ENCODE results near the gene PWWP2B.

DNA sequence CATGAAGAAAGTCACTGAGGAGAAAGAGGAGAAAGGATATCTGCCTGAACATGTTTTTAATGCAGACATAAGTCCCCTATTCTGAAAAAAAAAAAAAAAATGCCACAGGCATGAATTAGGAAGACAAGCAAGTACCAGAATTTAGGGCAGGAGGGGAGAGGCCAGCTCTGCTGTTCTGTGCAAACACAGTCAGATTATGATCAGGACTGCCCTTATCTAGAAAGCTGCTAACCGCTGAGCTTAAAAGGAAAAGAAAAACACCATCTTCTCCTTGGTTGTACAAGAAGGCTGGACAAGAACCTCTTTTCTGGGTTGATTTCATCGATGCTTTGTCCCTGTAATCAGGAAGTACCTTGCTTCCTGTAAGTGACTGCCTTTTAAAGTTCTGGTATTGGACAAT is 15.3 kb upstream of the PWWP2B start:
- TF ChIP-seq, protein P1, sequence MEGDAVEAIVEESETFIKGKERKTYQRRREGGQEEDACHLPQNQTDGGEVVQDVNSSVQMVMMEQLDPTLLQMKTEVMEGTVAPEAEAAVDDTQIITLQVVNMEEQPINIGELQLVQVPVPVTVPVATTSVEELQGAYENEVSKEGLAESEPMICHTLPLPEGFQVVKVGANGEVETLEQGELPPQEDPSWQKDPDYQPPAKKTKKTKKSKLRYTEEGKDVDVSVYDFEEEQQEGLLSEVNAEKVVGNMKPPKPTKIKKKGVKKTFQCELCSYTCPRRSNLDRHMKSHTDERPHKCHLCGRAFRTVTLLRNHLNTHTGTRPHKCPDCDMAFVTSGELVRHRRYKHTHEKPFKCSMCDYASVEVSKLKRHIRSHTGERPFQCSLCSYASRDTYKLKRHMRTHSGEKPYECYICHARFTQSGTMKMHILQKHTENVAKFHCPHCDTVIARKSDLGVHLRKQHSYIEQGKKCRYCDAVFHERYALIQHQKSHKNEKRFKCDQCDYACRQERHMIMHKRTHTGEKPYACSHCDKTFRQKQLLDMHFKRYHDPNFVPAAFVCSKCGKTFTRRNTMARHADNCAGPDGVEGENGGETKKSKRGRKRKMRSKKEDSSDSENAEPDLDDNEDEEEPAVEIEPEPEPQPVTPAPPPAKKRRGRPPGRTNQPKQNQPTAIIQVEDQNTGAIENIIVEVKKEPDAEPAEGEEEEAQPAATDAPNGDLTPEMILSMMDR (IDR thresholded peaks at IDR 0.05; ENCODE audit: low read depth, low read length) = no peak
- TF ChIP-seq MYC (IDR thresholded peaks at IDR 0.05; ENCODE audit: low read depth, low read length) (no peak), POLR2A (IDR thresholded peaks at IDR 0.05; ENCODE audit: extremely low read depth, insufficient read length) (no peak), MAX (IDR thresholded peaks at IDR 0.05; ENCODE audit: low read depth, low read length) (no peak)

Measured in NB4 (cell line).